IPS-20b (cell line): ENCODE measurements around the gene COPS6.

Experiments
- H3K27ac ChIP-seq: one replicate; pipeline ENCODE4 v1.5.1; 2013; ENCODE audit warnings: low read length
- H3K27me3 ChIP-seq: 2 replicates; pipeline ENCODE4 v1.6.1; 2013; ENCODE audit warnings: mild to moderate bottlenecking, low read length, inconsistent platforms; ENCODE audit not compliant: insufficient read depth
- H3K36me3 ChIP-seq: 2 replicates; pipeline ENCODE4 v1.6.1; 2013; ENCODE audit warnings: low read depth, mild to moderate bottlenecking, inconsistent platforms, low read length, moderate library complexity; ENCODE audit not compliant: insufficient read depth
- H3K4me1 ChIP-seq: 2 replicates; pipeline ENCODE4 v1.6.1; 2013; ENCODE audit warnings: mild to moderate bottlenecking, control low read depth, inconsistent platforms, low read length, moderate library complexity; ENCODE audit not compliant: insufficient read depth
- H3K4me3 ChIP-seq: 2 replicates; pipeline ENCODE4 v1.5.1; 2013; ENCODE audit warnings: mild to moderate bottlenecking, low read length, inconsistent platforms
- H3K9ac ChIP-seq: 2 replicates; pipeline ENCODE4 v1.6.1; 2013; ENCODE audit warnings: low read depth, mild to moderate bottlenecking, inconsistent platforms, low read length, moderate library complexity
- H3K9me3 ChIP-seq: 2 replicates; pipeline ENCODE4 v1.6.1; 2013; ENCODE audit warnings: mild to moderate bottlenecking, low read depth, low read length, inconsistent platforms; ENCODE audit not compliant: insufficient read depth

The COPS6 gene

DNA sequence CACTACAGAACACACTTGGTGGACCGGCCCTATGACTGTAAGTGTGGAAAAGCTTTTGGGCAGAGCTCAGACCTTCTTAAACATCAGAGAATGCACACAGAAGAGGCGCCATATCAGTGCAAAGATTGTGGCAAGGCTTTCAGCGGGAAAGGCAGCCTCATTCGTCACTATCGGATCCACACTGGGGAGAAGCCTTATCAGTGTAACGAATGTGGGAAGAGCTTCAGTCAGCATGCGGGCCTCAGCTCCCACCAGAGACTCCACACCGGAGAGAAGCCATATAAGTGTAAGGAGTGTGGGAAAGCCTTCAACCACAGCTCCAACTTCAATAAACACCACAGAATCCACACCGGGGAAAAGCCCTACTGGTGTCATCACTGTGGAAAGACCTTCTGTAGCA lies 24.6 kb upstream of the COPS6 start:
- Histone ChIP-seq H3K4me1 (no peaks in the 10 kb centered on the region), H3K4me3 (no peak overlapping the region), H3K9ac (no peak overlapping the region), H3K36me3 (peaks cover 57% of the 10 kb centered on the region), H3K27me3 (no peaks in the 10 kb centered on the region), H3K27ac (no peak overlapping the region), H3K9me3 (no peaks in the 10 kb centered on the region)

DNA sequence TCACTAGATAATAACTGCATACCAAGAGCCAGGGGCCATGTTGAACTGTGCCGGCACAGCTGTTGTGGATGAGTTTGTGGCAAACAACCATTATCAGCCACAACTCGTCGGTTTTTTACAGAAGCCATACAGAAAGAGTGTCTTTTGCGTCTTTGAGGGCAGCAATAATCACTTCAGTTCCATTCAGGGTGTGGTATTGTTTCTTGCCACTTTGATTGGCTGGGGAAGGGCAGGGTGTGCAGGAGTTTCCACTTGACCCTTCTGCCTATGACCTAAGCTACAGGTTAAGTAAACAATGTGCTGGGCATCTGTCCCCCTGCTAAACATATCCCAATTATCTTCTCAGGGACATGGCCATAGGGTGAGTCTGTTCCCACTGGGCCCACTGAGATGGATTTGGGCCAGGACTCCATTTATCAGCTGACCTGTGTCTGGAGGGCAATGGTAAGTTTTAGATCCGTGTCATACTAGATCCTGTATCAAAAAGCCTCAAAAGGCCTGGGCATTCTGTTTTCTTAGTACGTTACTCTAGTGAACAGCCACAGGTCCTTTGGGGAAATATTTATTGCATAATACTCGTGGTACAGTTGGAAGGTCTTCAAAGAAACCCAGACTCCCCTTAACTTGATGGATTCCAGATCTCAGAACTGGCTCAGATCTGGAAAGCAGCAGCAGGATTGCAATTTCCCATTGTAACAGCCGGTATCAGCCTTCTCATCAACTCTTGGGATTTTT lies 23.1 kb upstream of the COPS6 start:
- Histone ChIP-seq H3K9me3 (peaks cover 12% of the 10 kb centered on the region), H3K27ac (no peak overlapping the region), H3K4me3 (no peak overlapping the region), H3K36me3 (peaks cover 62% of the 10 kb centered on the region), H3K4me1 (no peaks in the 10 kb centered on the region), H3K9ac (no peak overlapping the region), H3K27me3 (no peaks in the 10 kb centered on the region)

DNA sequence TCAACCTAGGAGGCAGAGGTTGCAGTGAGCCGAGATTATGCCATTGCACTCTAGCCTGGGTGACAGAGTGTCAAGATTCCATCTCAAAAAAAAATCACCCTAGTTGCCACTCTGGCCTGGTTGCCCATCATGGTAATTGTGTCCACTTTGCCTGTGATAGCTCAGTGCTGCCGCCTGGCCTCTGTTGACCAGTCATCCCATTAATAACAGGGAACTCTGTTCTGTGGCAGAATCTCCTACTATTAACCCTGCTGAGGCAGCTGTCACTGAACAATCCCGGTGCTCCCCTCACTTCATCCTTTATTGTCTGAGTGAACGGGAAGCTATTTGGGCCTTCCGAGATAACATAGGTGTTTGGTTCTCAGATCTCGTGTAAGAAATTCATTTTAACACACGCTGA lies 21.8 kb upstream of the COPS6 start:
- H3K27me3 ChIP-seq, result no peaks in the 10 kb centered on the region
- no peak overlapping the region for H3K9ac ChIP-seq
- no peak overlapping the region for H3K4me3 ChIP-seq
- no peak overlapping the region for H3K27ac ChIP-seq
- peaks cover 63% of the 10 kb centered on the region for H3K36me3 ChIP-seq
- H3K9me3 ChIP-seq, result peaks cover 25% of the 10 kb centered on the region
- no peaks in the 10 kb centered on the region for H3K4me1 ChIP-seq

DNA sequence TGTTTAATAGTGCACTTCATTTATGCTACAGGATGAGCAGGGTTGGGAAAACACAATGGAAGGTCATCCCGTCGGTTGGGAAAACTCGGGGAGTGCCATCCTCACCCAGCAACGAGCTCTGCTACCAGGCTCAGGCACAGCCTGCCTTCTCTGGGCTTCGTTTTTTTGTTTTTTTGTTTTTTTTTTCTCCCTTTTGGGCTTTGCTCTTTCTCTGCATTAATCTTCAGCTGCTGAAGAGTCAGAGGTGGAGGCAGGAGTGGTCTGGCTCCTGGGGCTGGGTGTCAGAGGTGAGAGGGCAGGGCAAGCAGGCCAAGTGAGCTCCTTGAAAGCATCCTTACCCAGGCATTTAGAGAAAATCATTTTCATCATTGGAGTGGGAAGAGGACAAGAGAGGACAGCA lies 18.8 kb upstream of the COPS6 start:
- Histone ChIP-seq H3K27me3 (no peaks in the 10 kb centered on the region), H3K9me3 (peaks cover 54% of the 10 kb centered on the region), H3K27ac (no peak overlapping the region), H3K4me1 (no peaks in the 10 kb centered on the region), H3K36me3 (peaks cover 69% of the 10 kb centered on the region), H3K4me3 (no peak overlapping the region), H3K9ac (no peak overlapping the region)

DNA sequence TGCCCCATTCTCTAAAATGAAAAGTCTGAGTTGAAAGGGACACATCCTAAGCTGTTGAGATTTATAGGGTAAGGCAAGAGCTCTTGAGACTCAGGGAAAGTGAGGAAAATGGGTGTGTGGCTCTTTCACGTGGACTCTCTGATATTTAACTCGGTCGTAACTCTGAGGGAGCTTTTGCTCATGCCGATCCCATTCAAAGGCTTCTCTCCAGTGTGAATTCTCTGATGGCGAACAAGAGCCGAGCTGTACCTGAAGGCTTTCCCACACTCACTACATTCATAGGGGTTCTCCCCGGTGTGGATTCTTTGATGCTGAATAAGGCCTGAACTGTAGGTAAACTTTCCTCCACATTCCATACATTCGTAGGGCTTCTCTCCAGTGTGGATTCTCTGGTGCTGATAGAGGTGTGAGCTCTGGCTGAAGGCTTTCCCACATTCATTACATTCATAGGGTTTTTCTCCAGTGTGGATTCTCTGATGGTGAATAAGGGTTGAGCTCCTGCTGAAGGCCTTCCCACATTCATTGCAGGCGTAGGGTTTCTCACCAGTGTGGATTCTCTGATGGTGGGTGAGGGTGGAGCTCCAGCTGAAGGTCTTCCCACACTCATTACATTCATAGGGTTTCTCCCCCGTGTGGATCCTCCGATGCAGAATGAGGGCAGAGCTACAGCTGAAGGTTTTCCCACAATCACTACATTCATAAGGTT lies 17.6 kb upstream of the COPS6 start:
- no peak overlapping the region for H3K9ac ChIP-seq
- H3K36me3 ChIP-seq, result peaks cover 73% of the 10 kb centered on the region
- no peak overlapping the region for H3K27ac ChIP-seq
- H3K9me3 ChIP-seq, result peaks cover 62% of the 10 kb centered on the region
- H3K27me3 ChIP-seq, result no peaks in the 10 kb centered on the region
- H3K4me3 ChIP-seq, result no peak overlapping the region
- H3K4me1 ChIP-seq, result no peaks in the 10 kb centered on the region

DNA sequence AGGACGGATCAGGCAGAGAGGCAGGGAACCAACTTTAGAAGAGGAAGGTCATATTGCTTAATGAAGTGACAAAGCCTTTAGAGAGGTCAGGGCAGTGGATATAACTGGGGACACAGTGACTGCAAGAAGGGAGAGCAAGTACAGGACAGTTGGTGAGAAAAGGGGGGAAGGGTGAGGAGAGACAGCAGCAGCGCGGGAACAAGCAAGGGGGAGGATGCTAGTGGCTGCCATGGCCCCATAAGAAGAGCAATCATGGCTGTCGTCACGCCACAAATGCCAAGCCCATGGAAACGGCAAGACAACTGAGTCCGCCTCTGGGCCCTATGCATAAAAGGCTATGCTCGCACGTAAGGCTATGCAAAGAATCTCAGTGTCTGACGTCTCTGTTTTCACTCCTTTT lies 16.3 kb upstream of the COPS6 start:
- Histone ChIP-seq H3K27me3 (no peaks in the 10 kb centered on the region), H3K9ac (no peak overlapping the region), H3K4me3 (no peak overlapping the region), H3K4me1 (no peaks in the 10 kb centered on the region), H3K27ac (no peak overlapping the region), H3K9me3 (peaks cover 62% of the 10 kb centered on the region), H3K36me3 (peaks cover 86% of the 10 kb centered on the region)

DNA sequence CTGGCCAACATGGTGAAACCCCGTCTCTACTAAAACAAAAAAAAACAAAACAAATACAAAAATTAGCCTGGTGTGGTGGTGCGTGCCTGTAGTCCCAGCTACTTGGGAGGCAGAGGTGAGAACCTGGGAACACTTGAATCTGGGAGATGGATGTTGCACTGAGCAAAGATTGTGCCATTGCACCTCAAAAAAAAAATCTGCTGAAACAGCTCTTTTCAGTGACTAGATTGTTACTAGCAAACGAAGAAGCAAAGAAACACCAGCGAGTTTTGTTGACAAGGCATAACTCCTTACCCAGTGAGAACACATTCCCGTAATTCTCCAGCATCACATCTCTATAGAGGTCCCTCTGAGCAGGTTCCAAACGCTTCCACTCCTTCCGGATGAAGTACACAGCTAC lies 13.9 kb upstream of the COPS6 start:
- Histone ChIP-seq H3K4me1 (no peaks in the 10 kb centered on the region), H3K9ac (no peak overlapping the region), H3K9me3 (peaks cover 58% of the 10 kb centered on the region), H3K27me3 (no peaks in the 10 kb centered on the region), H3K4me3 (no peak overlapping the region), H3K36me3 (peaks cover 100% of the 10 kb centered on the region), H3K27ac (no peak overlapping the region)

DNA sequence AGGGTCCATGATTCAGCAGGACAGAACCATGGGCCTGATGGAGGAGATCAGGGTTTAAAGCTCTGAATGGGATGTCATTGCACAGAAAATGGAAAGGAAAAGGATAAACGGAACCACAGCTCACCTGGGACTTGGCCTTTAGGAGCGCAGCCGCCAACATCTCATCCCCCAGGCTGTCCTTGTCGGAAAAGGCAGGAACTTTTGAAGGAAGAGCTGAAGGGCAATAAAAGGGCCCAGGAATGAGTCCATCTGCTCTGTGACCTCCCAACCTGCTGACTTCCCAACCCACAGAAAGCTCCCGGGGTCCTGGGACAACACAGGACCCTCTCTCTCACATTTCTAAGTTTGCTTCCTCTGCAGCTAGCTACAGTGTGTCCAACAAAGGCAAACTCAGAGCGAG lies 13.4 kb upstream of the COPS6 start:
- Histone ChIP-seq H3K27ac (no peak overlapping the region), H3K9me3 (peaks cover 52% of the 10 kb centered on the region), H3K27me3 (no peaks in the 10 kb centered on the region), H3K36me3 (peaks cover 97% of the 10 kb centered on the region), H3K4me1 (no peaks in the 10 kb centered on the region), H3K4me3 (no peak overlapping the region), H3K9ac (no peak overlapping the region)

DNA sequence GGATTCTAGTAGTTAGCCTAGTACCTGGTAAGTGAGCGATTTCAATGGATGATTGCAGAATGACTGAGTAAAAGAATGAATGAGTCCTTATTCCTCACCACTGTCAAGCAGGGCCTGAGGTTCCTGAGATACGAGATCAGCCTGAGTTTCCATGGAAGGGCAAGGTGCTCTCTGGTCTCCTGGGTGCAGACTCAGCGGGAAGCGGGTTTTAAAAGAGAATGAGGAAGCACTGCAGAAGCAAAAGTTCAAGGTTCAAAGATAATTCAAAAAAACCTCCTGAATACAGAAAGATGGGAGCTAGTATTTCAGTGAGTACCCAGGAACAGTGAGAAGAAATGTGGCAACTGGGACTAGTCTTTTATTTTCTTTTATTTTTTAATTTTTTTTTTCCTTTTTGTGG lies 11.6 kb upstream of the COPS6 start:
- peaks cover 80% of the 10 kb centered on the region for H3K36me3 ChIP-seq
- H3K27ac ChIP-seq, result no peak overlapping the region
- H3K4me1 ChIP-seq, result no peaks in the 10 kb centered on the region
- no peak overlapping the region for H3K9ac ChIP-seq
- no peak overlapping the region; the same call in 1 of the 2 replicates for H3K4me3 ChIP-seq
- no peaks in the 10 kb centered on the region for H3K27me3 ChIP-seq
- H3K9me3 ChIP-seq, result peaks cover 34% of the 10 kb centered on the region

DNA sequence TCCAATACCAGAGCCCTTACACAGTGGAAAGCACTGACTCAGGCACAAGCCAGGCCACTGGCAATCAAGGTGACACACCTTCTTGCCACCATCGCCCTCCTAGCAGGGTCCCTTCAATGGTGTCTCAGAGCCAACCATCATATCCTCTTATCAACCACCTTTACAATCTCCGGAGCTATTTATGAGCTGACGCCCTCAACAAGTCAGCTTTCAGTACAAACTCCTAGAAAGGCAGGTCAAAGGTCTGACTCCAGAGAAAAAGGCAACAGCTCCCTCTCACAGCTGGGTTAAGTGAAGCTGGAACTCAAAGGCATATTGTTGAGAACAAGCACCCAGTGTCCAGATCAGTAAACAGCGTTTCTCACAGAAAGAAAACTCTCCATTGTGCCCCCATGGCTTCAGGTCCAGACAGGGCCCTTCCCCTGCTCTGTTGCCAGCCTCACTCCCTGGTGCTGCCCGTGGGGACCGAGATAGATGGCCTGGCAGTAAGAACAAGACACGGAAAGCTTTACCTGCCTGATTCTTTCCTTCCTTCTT lies 9.7 kb upstream of the COPS6 start:
- Histone ChIP-seq H3K36me3 (peaks cover 61% of the 10 kb centered on the region), H3K9ac (no peak overlapping the region)

DNA sequence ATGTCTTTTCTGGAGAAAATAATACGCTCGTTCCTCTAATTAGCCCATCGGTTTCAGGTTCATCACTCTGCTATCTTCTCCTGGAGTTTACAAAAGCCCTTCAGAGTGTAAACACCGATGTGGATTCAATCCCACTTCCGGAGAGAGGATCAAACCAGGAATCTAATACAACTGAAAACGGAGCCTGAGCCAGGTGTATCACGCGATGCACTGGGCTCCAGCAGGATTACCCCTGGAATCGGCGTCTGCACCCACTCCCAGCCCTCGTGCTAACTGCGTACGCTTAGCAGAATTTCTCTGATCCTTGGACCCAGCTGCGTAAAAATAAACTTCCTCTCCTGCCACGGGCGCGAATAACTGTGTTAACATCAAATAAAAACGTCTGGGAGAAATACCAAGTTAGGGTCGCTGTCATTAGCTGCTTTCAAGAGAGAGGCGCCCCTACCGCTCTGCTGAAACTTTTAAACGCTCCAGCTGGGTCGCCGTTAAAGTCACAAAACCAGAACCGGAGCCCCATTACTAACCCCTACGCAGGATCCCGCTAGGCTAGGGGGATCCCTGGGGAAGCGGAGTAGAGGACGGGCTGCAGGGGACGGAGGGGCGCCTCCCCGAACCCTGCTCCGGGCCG lies 7.7 kb upstream of the COPS6 start:
- Histone ChIP-seq H3K9ac (peak overlapping the region; percentile 100), H3K36me3 (peaks cover 41% of the 10 kb centered on the region), H3K27me3 (no peaks in the 10 kb centered on the region), H3K4me3 (peak overlapping the region; percentile 100), H3K4me1 (peaks cover 8% of the 10 kb centered on the region; the same call in 1 of the 2 replicates), H3K27ac (peak overlapping the region; percentile 79), H3K9me3 (no peaks in the 10 kb centered on the region; the same call in 1 of the 2 replicates)

More for the DNA sequence above, 9.7 kb upstream of the COPS6 start:
- Histone ChIP-seq H3K4me3 (no peak overlapping the region), H3K4me1 (peaks cover 8% of the 10 kb centered on the region; the same call in 1 of the 2 replicates), H3K9me3 (peaks cover 16% of the 10 kb centered on the region), H3K27ac (no peak overlapping the region), H3K27me3 (no peaks in the 10 kb centered on the region)
